Skeletal muscle tissue (tissue), 4 donors: Measurements from ENCODE around the gene ZFYVE28. TPM values are rescaled to one million over a fixed set of nuclear protein-coding genes. Genes with fewer than 3 reads are reported as not detected.
"Not testable (repeated sequence)": the region's sequence is repeated elsewhere in the genome, so short reads cannot be mapped to it uniquely, and the experiment has no call there.

Experiments
- H3K27ac ChIP-seq: one replicate; pipeline ENCODE4 v1.7.0; 2013; ENCODE audit warnings: mild to moderate bottlenecking, low read depth, low read length, inconsistent platforms
- H3K27me3 ChIP-seq, 3 donors: one replicate each; pipeline ENCODE4 v1.7.0; 2013; ENCODE audit warnings: low read length in 3 of 3; ENCODE audit not compliant: control insufficient read depth in 3 of 3, insufficient read depth in 3 of 3
- H3K36me3 ChIP-seq, 3 donors: one replicate each; pipeline ENCODE4 v1.7.0; 2013; ENCODE audit warnings: low read length in 3 of 3; ENCODE audit not compliant: control insufficient read depth in 3 of 3, insufficient read depth in 3 of 3
- H3K4me1 ChIP-seq, 3 donors: one replicate each; pipeline ENCODE4 v1.7.0; 2013; ENCODE audit warnings: low read length in 3 of 3, mild to moderate bottlenecking in 3 of 3; ENCODE audit not compliant: control insufficient read depth in 3 of 3, insufficient read depth in 3 of 3
- H3K4me3 ChIP-seq, 3 donors: one replicate each; pipeline ENCODE4 v1.7.0; 2013; ENCODE audit warnings: low read length in 3 of 3
- H3K9ac ChIP-seq, 3 donors: one replicate each; pipeline ENCODE4 v1.7.0; 2013; ENCODE audit warnings: low read length in 3 of 3, mild to moderate bottlenecking in 3 of 3, moderate library complexity in 2 of 3, low read depth in 1 of 3
- H3K9me3 ChIP-seq, 3 donors: one replicate each; pipeline ENCODE4 v1.7.0; 2013; ENCODE audit warnings: low read length in 3 of 3; ENCODE audit not compliant: control insufficient read depth in 3 of 3
- total RNA-seq: library from RNA; depleted of rRNA; stranded (reverse); fragments of >200 nt; gene quantifications from one replicate; pipeline ENCODE4 v1.2.3, GENCODE V29; 2014
- donor health status: Osteomylitis.

The ZFYVE28 gene
- total RNA-seq, 1 donor from 2014 or later: 1.0 TPM

GRCh38 chr4:2243681-2244380, 174.6 kb downstream of the ZFYVE28 start:
- Histone ChIP-seq H3K27me3 (no peaks in the 10 kb centered on the region), H3K36me3 (peaks cover 5 to 14% (median 8%) of the 10 kb centered on the region in 3 donors), H3K9ac (no peak overlapping the region), H3K27ac (peak overlapping the region; percentile 47), H3K9me3 (no peaks in the 10 kb centered on the region), H3K4me1 (peaks cover 25 to 37% (median 25%) of the 10 kb centered on the region in 3 donors), H3K4me3 (no peak overlapping the region)

GRCh38 chr4:2241410-2242353, 176.8 kb downstream of the ZFYVE28 start, which contains the start of the genes HAUS3 and POLN:
HAUS3 (minus strand) TSS chr4:2242121; CDS start chr4:2240946, 1,175 bp downstream.
POLN (minus strand) TSS chr4:2242121; CDS start chr4:2229231, 12,890 bp downstream.
- H3K27me3 ChIP-seq: no peaks in the 10 kb centered on the region
- H3K4me1 ChIP-seq: peaks cover 25 to 40% (median 28%) of the 10 kb centered on the region in 3 donors
- peak within 1 kb of the TSS; percentile 87 to 91 (median 91) for H3K4me3 ChIP-seq
- H3K9me3 ChIP-seq: no peaks in the 10 kb centered on the region
- peak within 1 kb of the TSS; percentile 51 for H3K27ac ChIP-seq
- H3K9ac ChIP-seq: peak within 1 kb of the TSS; percentile 79 to 93 (median 90)
- H3K36me3 ChIP-seq: peaks cover 0 to 10% (median 1%) of the 10 kb centered on the region in 3 donors

- H3K36me3 ChIP-seq: peaks cover 0 to 12% (median 0%) of the 10 kb centered on the region in 3 donors
- peak overlapping the region; percentile 87 to 91 (median 91) for H3K4me3 ChIP-seq
- no peaks in the 10 kb centered on the region for H3K27me3 ChIP-seq
- no peak overlapping the region for H3K27ac ChIP-seq
- peaks cover 25 to 38% (median 28%) of the 10 kb centered on the region in 3 donors for H3K4me1 ChIP-seq
- H3K9ac ChIP-seq: peak overlapping the region; percentile 79 to 93 (median 90)
- no peaks in the 10 kb centered on the region for H3K9me3 ChIP-seq
Observed at GRCh38 chr4:2241003-2241402, 177.4 kb downstream of the ZFYVE28 start.

- H3K27me3 ChIP-seq: no peaks in the 10 kb centered on the region
- no peaks in the 10 kb centered on the region for H3K9me3 ChIP-seq
- peaks cover 13 to 23% (median 18%) of the 10 kb centered on the region in 3 donors for H3K4me1 ChIP-seq
- H3K27ac ChIP-seq: no peak overlapping the region
- no peak overlapping the region for H3K9ac ChIP-seq
- peaks cover 5 to 19% (median 11%) of the 10 kb centered on the region in 3 donors for H3K36me3 ChIP-seq
- no peak overlapping the region for H3K4me3 ChIP-seq
Observed at GRCh38 chr4:2236944-2237666, 181.3 kb downstream of the ZFYVE28 start.

GRCh38 chr4:2231082-2231481, 187.4 kb downstream of the ZFYVE28 start:
- no peak overlapping the region for H3K9ac ChIP-seq
- H3K27ac ChIP-seq: no peak overlapping the region
- no peaks in the 10 kb centered on the region for H3K27me3 ChIP-seq
- no peak overlapping the region for H3K4me3 ChIP-seq
- H3K4me1 ChIP-seq: no peaks in the 10 kb centered on the region
- peaks cover 5 to 18% (median 10%) of the 10 kb centered on the region in 3 donors for H3K36me3 ChIP-seq
- H3K9me3 ChIP-seq: no peaks in the 10 kb centered on the region

GRCh38 chr4:2226261-2226660, 192.2 kb downstream of the ZFYVE28 start:
- H3K4me3 ChIP-seq: no peak overlapping the region
- H3K9ac ChIP-seq: no peak overlapping the region
- no peak overlapping the region for H3K27ac ChIP-seq
- peaks cover 0 to 9% (median 6%) of the 10 kb centered on the region in 3 donors for H3K4me1 ChIP-seq
- H3K36me3 ChIP-seq: peaks cover 0 to 15% (median 10%) of the 10 kb centered on the region in 3 donors
- no peaks in the 10 kb centered on the region for H3K9me3 ChIP-seq
- H3K27me3 ChIP-seq: no peaks in the 10 kb centered on the region

GRCh38 chr4:2222838-2223237, 195.6 kb downstream of the ZFYVE28 start:
- no peaks in the 10 kb centered on the region for H3K9me3 ChIP-seq
- no peak overlapping the region for H3K9ac ChIP-seq
- H3K36me3 ChIP-seq: peaks cover 0 to 10% (median 9%) of the 10 kb centered on the region in 3 donors
- peaks cover 5 to 16% (median 6%) of the 10 kb centered on the region in 3 donors for H3K4me1 ChIP-seq
- H3K4me3 ChIP-seq: no peak overlapping the region
- H3K27ac ChIP-seq: no peak overlapping the region
- H3K27me3 ChIP-seq: no peaks in the 10 kb centered on the region

GRCh38 chr4:2221378-2221777, 197.1 kb downstream of the ZFYVE28 start:
- not testable (repeated sequence) for H3K4me3 ChIP-seq, H3K9ac ChIP-seq, H3K27ac ChIP-seq, H3K36me3 ChIP-seq, H3K9me3 ChIP-seq, H3K27me3 ChIP-seq
- peaks cover 5 to 16% (median 6%) of the 10 kb centered on the region in 3 donors for H3K4me1 ChIP-seq

GRCh38 chr4:2220016-2220630, 198.3 kb downstream of the ZFYVE28 start:
- H3K4me3 ChIP-seq: no peak overlapping the region
- no peak overlapping the region for H3K27ac ChIP-seq
- H3K4me1 ChIP-seq: peaks cover 5 to 16% (median 6%) of the 10 kb centered on the region in 3 donors
- H3K36me3 ChIP-seq: peaks cover 0 to 8% (median 7%) of the 10 kb centered on the region in 3 donors
- no peaks in the 10 kb centered on the region for H3K9me3 ChIP-seq
- no peaks in the 10 kb centered on the region for H3K27me3 ChIP-seq
- peak overlapping the region in 2 of 3 donors; percentile 43 to 50 for H3K9ac ChIP-seq
